HFFc6 (cell line): Measurements from ENCODE around the gene RAB3GAP1. TPM values are rescaled to one million over a fixed set of nuclear protein-coding genes. Genes with fewer than 3 reads are reported as not detected.

Experiments used
- total RNA-seq, 6 experiments: library from RNA; stranded (reverse); fragmentation: NEBNext Ultra II Directional; extraction: Animal tissue kit (Norgen Biotek cat#: 25700); gene quantifications; 2 replicates in 1 of 6; 3 replicates in 5 of 6; pipeline ENCODE4 v1.2.3, GENCODE V29; 2021

RAB3GAP1 gene
- total RNA-seq, 6 experiments from 2014 or later, result 52.6 to 61.2 (median 59.1) TPM

Other genes with a start within 250 kb of the RAB3GAP1 start
- not detected for gene ACMSD, start 213.7 kb upstream of the RAB3GAP1 start, total RNA-seq
- 10 to 100 TPM; 16.9 to 22.4 (median 19.6) TPM for gene CCNT2, start 133.5 kb upstream of the RAB3GAP1 start, total RNA-seq
- gene MAP3K19, start 4.8 kb upstream of the RAB3GAP1 start, total RNA-seq, result not detected